ENCODE results near the gene SLC7A10.

GRCh38 chr19:33203529-33203928 is 22.1 kb downstream of the SLC7A10 start:
- TF ChIP-seq, protein P1, sequence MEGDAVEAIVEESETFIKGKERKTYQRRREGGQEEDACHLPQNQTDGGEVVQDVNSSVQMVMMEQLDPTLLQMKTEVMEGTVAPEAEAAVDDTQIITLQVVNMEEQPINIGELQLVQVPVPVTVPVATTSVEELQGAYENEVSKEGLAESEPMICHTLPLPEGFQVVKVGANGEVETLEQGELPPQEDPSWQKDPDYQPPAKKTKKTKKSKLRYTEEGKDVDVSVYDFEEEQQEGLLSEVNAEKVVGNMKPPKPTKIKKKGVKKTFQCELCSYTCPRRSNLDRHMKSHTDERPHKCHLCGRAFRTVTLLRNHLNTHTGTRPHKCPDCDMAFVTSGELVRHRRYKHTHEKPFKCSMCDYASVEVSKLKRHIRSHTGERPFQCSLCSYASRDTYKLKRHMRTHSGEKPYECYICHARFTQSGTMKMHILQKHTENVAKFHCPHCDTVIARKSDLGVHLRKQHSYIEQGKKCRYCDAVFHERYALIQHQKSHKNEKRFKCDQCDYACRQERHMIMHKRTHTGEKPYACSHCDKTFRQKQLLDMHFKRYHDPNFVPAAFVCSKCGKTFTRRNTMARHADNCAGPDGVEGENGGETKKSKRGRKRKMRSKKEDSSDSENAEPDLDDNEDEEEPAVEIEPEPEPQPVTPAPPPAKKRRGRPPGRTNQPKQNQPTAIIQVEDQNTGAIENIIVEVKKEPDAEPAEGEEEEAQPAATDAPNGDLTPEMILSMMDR (conservative IDR thresholded peaks at IDR 0.05 in 1 of 2, IDR thresholded peaks at IDR 0.05 in 1 of 2; ENCODE audit: low read depth in 1 of 2, low read length in 2 of 2) = no peak
- TF ChIP-seq EZH2 (IDR thresholded peaks at IDR 0.05; ENCODE audit: low read length, missing control alignments) = no peak

Data from fibroblast of lung (primary cell).